ENCODE data around the gene MPPED2. TPM values are rescaled to one million over a fixed set of nuclear protein-coding genes. Genes with fewer than 3 reads are reported as not detected.

The MPPED2 gene
- total and polyA plus RNA-seq, 12 donors: 2.2 to 15.1 (median 10.4) TPM

- no peak overlapping the region for H3K27ac ChIP-seq
- H3K36me3 ChIP-seq: no peaks in the 10 kb centered on the region
- H3K27me3 ChIP-seq: no peaks in the 10 kb centered on the region
- intact Hi-C loops (cut with DNase I): loop anchor here in 1 of 10 donors (10.0 kb wide), 1 partner anchor 118 kb away; the partner anchor contains the start of gene MPPED2
- no peak for DNase-seq
- H3K9me3 ChIP-seq: no peaks in the 10 kb centered on the region
- H3K4me3 ChIP-seq: no peak overlapping the region
- peak in 1 of 8 donors; percentile 49 for ATAC-seq
- TF ChIP-seq CTCF (IDR thresholded peaks at IDR 0.05): no peak
- peaks cover 5 to 53% (median 30%) of the 10 kb centered on the region in 9 donors for H3K4me1 ChIP-seq
Observed at GRCh38 chr11:30467176-30467575, 119.0 kb downstream of the MPPED2 start.

DNA sequence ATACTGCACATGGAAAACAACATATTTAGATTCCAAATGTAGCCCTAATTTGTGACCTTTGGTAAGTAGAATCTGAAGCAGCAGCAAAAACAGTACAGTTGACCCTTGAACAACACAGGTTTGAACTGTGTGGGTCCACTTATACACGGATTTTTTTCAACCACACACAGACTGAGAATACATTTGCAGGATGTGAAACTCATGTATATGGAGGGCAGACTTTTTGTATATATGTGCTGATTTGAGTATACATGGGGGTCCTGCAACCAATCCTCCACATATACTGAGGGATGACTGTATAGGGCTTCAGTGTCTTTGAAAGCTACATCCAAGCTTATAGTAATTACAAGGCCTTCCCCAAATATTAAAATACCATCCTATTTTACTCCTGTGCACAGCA lies 120.5 kb downstream of the MPPED2 start:
- 43 to 80% methylated on average over 1 of the region's 1 CpG for WGBS, 2 donors
- ATAC-seq (no peak), DNase-seq (no peak)
- intact Hi-C loops (cut with DNase I): loop anchor here in 1 of 10 donors (10.0 kb wide), 1 partner anchor 119 kb away; the partner anchor contains the start of gene MPPED2
- H3K36me3 ChIP-seq: no peaks in the 10 kb centered on the region
- no peaks in the 10 kb centered on the region for H3K27me3 ChIP-seq
- H3K9me3 ChIP-seq: no peaks in the 10 kb centered on the region
- peaks cover 9 to 62% (median 31%) of the 10 kb centered on the region in 9 donors for H3K4me1 ChIP-seq
- H3K4me3 ChIP-seq: no peak overlapping the region
- peak overlapping the region in 1 of 10 donors; percentile 36 for H3K27ac ChIP-seq
- no peak for TF ChIP-seq CTCF (IDR thresholded peaks at IDR 0.05)

GRCh38 chr11:30465192-30465591 lies 121.0 kb downstream of the MPPED2 start:
- peak overlapping the region in 1 of 10 donors; percentile 36 for H3K27ac ChIP-seq
- no peak for TF ChIP-seq CTCF (IDR thresholded peaks at IDR 0.05)
- intact Hi-C loops (cut with DNase I): loop anchor here in 1 of 10 donors (10.0 kb wide), 1 partner anchor 120 kb away; the partner anchor contains the start of gene MPPED2
- ATAC-seq (no peak), DNase-seq (no peak)
- 55 to 71% methylated on average over 2 of the region's 2 CpGs for WGBS, 2 donors
- H3K4me1 ChIP-seq: peaks cover 9 to 60% (median 31%) of the 10 kb centered on the region in 9 donors
- H3K27me3 ChIP-seq: no peaks in the 10 kb centered on the region
- no peaks in the 10 kb centered on the region for H3K36me3 ChIP-seq
- H3K9me3 ChIP-seq: no peaks in the 10 kb centered on the region
- H3K4me3 ChIP-seq: no peak overlapping the region

DNA sequence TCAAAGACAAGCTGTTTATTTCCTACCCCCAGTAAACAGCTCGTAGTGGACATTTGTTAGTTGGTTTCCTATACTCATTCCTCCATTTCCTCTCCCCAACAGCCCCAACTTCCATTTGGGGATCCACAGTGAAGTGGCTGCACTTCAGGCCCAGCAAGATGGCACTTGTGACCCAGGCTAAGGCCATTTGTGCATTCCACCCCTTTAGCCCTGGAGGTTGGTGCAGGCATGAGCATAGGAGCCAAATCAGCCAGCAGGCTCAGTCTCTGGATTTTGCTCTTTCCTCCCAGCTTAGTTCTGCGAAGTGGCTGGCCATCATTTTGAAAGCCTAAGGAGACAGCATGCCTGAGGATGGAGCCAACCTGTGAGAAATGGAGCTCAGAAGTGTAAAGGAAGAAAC lies 122.9 kb downstream of the MPPED2 start:
- 80 to 100% methylated on average over 2 of the region's 2 CpGs for WGBS, 2 donors
- peak overlapping the region in 1 of 10 donors; percentile 46 for H3K27ac ChIP-seq
- intact Hi-C loops (cut with DNase I): loop anchor here in 1 of 10 donors (10.0 kb wide), 1 partner anchor 122 kb away; the partner anchor contains the start of gene MPPED2
- H3K27me3 ChIP-seq: no peaks in the 10 kb centered on the region
- DNase-seq: no peak
- ATAC-seq: no peak
- peaks cover 5 to 48% (median 18%) of the 10 kb centered on the region in 9 donors for H3K4me1 ChIP-seq
- no peaks in the 10 kb centered on the region for H3K36me3 ChIP-seq
- no peak for TF ChIP-seq CTCF (IDR thresholded peaks at IDR 0.05)
- H3K4me3 ChIP-seq: no peak overlapping the region
- H3K9me3 ChIP-seq: no peaks in the 10 kb centered on the region

Measured in heart right ventricle (tissue), 16 donors.